GM12891 (cell line): Measurements from ENCODE around the gene TTC13.

Source experiments
- POLR2A ChIP-seq: IDR thresholded peaks from 2 replicates; pipeline ENCODE4 v1.6.1; 2011; ENCODE audit warnings: low read depth, low read length, control low read depth
- POLR2AphosphoS5 ChIP-seq: IDR thresholded peaks from 2 replicates; pipeline ENCODE4 v1.6.1; 2011; ENCODE audit warnings: low read depth, low read length, control low read depth
- SPI1 ChIP-seq: IDR thresholded peaks from 2 replicates; pipeline ENCODE4 v1.6.1; 2011; ENCODE audit warnings: low read depth, low read length, control low read depth
- TAF1 ChIP-seq: IDR thresholded peaks from 2 replicates; pipeline ENCODE4 v1.6.1; 2011; ENCODE audit warnings: low read depth, low read length, control low read depth

- TF ChIP-seq POLR2A (no peak), TAF1 (no peak), POLR2AphosphoS5 (no peak), SPI1 (no peak)
Observed at GRCh38 chr1:230937371-230937770, 41.3 kb downstream of the TTC13 start.
